Subcutaneous adipose tissue (tissue), 4 donors: ENCODE measurements around the gene ADAMTSL3. TPM values are rescaled to one million over a fixed set of nuclear protein-coding genes. Genes with fewer than 3 reads are reported as not detected.

Source experiments
- total RNA-seq, 4 donors: library from RNA; depleted of rRNA; stranded (reverse); fragments of >200 nt; gene quantifications; one replicate each; pipeline ENCODE4 v1.1.0, GENCODE V29; 2016
- TF ChIP-seq, protein P1 (sequence below): fragments of 450-650 bp; IDR thresholded peaks from one replicate; pipeline ENCODE4 v1.5.1; 2016; ENCODE audit warnings: low read depth, mild to moderate bottlenecking, control low read depth, antibody characterized with exemption, moderate library complexity

Gene ADAMTSL3
- total RNA-seq, 4 donors from 2014 or later: 1.5 to 4.0 (median 2.3) TPM

DNA sequence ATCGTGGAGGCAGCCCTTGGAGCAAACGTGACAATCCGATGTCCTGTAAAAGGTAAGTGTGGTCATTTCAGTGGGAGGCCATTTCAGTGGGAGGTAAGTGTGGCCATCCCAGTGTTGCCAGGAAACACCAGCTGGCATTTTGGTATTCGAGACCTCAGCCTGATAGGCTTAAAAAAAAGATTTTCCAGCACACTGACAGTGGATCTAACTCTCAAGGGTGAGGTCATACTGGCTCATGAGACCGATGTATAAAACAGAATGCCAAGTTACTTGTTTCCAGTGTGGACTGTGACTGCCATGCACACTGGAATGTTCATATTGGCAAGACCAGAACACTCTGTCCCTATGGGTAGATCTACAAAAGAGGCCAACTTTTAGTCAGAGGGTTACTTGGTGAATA lies 337.2 kb downstream of the ADAMTSL3 start:
- TF ChIP-seq, protein P1, sequence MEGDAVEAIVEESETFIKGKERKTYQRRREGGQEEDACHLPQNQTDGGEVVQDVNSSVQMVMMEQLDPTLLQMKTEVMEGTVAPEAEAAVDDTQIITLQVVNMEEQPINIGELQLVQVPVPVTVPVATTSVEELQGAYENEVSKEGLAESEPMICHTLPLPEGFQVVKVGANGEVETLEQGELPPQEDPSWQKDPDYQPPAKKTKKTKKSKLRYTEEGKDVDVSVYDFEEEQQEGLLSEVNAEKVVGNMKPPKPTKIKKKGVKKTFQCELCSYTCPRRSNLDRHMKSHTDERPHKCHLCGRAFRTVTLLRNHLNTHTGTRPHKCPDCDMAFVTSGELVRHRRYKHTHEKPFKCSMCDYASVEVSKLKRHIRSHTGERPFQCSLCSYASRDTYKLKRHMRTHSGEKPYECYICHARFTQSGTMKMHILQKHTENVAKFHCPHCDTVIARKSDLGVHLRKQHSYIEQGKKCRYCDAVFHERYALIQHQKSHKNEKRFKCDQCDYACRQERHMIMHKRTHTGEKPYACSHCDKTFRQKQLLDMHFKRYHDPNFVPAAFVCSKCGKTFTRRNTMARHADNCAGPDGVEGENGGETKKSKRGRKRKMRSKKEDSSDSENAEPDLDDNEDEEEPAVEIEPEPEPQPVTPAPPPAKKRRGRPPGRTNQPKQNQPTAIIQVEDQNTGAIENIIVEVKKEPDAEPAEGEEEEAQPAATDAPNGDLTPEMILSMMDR: no peak

DNA sequence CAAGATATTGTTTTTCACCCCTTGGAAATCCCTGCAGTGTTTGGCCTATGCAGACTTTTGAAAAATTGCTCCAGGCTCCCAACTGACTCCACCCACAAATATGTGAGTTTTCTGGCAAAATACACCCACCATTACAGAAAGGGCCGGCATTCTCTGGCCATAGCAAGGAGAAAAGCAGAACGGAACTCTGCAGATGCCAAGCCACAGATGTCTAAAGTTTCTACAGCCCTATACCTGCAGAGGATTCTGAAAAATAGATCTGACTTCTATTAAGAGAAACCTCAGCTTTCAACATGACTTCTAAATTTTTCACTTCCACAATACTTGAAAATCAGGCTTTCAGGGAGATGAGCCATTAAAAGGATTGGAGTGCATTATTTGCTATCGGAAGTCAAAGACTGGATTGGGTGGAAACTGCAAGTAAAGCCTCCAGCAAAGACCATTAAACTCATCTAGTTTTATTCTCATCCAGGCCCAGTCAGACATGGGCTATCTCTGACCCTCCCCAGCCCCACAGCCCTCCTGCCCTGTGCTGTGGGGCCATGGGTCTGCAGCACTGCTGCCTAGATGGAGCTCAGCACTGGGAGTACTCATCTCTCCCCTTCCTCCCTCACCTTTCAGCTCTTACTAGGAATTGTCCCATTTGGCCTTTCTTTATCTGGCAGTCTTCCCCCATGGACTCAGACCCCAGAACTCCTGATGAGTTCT lies 338.6 kb downstream of the ADAMTSL3 start:
- TF ChIP-seq, protein P1: no peak

DNA sequence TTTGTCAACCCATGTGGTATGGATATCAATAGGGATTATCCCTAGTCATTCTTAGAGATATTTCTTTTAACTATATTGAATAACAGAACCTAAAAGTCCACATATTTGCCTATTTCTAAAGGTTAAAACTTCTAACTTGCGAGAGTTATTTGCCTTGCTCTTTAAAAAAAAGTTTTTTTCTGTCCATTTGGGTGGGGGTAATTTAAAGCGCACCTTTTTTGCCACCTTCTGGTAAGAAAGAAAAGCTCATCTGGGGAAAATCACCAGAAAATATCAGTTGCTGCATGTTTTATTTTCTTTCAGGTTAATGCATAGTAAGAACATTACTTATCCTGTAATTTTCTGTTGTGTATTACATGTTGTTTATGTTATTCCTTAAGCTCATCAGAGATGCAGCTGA lies 339.7 kb downstream of the ADAMTSL3 start:
- TF ChIP-seq, protein P1: no peak

DNA sequence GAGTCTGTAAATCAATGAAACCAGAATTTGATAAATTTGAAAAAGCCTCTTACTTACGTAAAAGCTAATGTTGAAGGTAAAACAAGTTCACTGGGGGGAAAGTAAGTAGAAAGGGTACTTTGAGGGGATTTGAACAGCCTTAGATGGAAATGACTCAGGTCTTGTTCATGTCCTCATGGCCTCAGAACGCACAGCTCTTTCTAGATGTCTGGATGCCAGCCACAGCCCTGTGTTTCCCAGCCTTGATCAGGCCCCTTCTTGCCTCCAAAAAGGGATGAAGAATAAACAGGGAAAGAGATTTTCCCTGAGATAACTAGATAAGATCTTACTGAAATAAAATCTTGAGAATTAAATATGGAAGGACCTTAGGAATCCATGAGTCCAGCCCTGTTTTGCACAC lies 344.6 kb downstream of the ADAMTSL3 start:
- TF ChIP-seq, protein P1: no peak

DNA sequence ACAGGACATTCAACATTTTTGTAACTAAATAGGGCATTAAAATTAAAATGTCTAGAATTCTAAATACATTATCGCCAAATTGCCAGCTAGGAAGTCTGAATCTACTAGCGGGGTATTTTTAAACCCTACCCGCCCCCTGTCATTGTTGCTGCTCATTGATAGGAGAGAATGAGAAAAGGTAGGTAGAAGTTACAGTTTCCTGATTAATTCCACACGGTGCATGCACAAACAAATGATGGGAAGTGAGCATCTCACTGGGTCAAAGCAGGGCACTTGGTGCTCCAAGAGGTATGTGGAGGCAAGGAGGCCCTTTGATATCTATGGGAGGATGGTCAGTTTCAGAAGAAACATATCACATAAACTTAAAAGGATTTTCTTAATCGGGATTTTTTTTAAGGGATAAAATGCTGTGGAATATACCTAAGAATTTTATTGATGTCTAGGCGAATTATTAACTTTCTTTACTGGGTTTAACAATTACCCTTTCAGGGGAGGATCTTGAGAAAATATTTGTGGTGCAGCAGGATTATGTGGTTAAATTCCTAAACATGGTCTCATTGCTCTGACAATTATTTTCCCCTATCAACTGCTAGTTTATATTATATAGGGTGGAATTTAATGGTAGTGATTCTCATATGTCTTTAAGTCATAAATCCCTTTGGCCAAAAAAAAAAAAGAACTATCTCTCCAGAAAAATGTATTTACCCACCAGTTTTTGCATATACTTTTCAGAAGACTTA lies 345.6 kb downstream of the ADAMTSL3 start:
- TF ChIP-seq, protein P1: no peak

DNA sequence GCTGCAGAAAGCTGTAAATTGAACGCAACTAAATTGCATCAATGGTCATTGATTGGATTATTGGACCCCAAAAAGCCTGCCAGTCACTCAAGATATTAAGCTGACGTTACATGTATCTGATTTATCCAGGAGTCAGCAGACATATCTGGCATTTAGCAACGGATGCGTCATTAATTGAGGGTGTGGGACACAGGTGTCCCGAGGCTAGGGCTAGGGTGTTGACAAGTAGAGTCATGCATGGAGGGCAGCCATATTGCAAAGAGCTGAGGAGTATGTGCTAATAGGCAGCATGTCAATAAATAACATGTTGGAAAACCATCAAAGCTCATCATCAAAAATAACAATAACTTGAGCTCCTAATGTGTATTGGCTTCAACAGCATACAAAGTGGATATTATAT lies 347.1 kb downstream of the ADAMTSL3 start:
- TF ChIP-seq, protein P1: no peak

DNA sequence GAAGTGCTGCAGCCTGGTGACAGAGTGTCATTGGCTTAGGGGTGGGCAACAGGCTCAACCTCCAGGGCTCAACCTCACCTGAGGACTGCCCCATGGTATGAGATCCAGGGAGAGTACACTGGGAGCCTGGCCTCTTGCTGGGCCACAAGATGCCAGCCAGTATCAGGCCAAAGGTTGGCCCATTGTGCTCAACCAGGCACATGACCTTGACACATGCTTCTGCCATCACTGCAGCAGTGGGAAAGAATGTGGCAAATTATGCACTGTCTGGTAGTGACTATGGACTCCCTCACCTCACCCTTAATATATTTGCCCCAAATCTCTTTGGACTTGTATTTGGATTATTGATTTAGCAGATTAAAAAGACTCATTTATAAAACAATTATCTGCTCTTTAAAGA lies 347.7 kb downstream of the ADAMTSL3 start:
- TF ChIP-seq, protein P1: no peak
